Skin epidermis (tissue), 12 donors: Measurements from ENCODE around the gene PXK.
A peak's percentile ranks its signal among the peaks of the same experiment; 100 is the strongest.

Experiments
- H3K27ac ChIP-seq, 21 experiments: fragments of 200-600 bp; sonication (generic) in 11 of 21; one replicate each; pipeline ENCODE4 v1.5.0; 2020; ENCODE audit warnings: mild to moderate bottlenecking in 3 of 21, inconsistent platforms in 2 of 21, moderate library complexity in 2 of 21
- H3K4me3 ChIP-seq, 7 experiments: fragments of 200-600 bp; sonication (generic) in 2 of 7; one replicate each; pipeline ENCODE4 v1.5.0; 2020; ENCODE audit warnings: inconsistent platforms in 2 of 7, mild to moderate bottlenecking in 2 of 7, moderate library complexity in 1 of 7

The PXK gene

DNA sequence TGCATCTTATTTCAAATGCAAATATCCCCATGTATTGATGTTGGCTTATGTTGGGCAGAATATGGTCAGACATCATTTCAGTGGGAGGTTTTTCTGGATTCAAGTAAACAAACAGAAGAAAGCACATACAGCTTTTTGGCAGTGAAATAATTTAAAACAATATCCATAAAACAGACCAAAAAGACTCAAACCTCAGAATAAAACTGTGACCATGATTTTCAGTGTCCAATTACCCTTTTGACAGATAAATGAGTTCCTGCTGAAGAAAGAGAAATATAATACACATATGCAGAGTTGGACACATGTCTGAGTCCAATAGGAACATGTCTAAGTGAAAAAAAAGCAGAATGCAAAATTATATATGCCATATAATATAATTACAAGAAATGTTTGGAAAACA, 39.1 kb downstream of the PXK start:
- Histone ChIP-seq H3K27ac (no peak overlapping the region), H3K4me3 (no peak overlapping the region)

DNA sequence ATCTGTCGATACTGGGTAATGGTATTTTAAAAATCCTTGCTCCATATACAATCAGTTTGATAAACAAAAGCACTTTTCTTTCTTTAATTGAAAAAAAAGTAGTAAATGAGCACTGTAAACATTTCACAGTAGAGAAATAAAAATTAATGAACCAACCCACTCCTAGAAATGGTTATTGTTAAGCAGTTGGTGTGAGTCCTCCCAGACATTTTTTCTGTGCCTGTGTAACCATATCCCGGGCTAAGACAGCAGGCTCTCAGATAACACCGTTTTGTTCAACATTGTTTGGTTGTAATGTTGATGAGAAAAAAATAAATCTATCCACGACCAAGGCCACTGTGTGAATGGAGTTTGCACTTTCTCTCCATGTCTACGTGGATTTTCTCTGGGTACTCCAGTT, 42.6 kb downstream of the PXK start:
- H3K27ac ChIP-seq, result no peak overlapping the region
- no peak overlapping the region for H3K4me3 ChIP-seq

DNA sequence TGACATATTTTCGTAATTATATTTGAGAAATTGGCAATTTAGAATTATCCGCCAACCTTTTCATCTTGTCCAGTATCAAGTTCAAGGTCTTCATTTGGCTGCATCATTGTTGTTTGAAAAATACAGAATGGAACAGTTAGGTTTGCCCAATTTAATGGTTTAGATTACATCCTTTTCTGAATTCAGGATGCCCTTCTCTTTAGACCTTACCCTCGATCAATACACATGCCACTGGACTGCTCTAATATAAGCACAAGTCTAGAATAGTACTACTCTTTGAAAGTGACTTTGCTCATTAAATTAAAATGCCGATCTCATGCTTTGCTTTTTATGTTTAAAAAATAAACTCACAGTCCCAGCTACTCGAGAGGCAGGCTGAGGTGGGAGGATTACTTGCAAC, 44.5 kb downstream of the PXK start:
- Histone ChIP-seq H3K4me3 (no peak overlapping the region), H3K27ac (no peak overlapping the region)

DNA sequence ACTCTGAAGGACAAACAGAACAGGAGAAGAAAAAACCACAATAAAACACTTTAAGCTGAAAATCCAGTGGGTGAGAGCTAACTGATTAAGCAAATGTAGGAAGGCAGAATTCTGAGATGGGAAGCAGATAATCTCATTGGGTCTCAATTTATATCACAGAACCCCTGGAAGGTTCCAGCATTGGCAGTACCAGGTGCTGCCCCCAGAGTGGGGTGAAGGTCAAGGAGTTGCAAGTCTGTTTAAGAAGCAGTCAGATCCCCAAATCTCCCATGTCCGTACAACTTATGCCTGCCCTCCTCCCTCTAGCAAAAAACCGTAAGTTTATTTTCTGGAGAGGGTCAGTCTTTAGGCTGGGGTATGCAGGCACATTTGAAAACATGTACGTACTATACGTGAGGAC, 45.1 kb downstream of the PXK start:
- Histone ChIP-seq H3K4me3 (no peak overlapping the region), H3K27ac (no peak overlapping the region)

DNA sequence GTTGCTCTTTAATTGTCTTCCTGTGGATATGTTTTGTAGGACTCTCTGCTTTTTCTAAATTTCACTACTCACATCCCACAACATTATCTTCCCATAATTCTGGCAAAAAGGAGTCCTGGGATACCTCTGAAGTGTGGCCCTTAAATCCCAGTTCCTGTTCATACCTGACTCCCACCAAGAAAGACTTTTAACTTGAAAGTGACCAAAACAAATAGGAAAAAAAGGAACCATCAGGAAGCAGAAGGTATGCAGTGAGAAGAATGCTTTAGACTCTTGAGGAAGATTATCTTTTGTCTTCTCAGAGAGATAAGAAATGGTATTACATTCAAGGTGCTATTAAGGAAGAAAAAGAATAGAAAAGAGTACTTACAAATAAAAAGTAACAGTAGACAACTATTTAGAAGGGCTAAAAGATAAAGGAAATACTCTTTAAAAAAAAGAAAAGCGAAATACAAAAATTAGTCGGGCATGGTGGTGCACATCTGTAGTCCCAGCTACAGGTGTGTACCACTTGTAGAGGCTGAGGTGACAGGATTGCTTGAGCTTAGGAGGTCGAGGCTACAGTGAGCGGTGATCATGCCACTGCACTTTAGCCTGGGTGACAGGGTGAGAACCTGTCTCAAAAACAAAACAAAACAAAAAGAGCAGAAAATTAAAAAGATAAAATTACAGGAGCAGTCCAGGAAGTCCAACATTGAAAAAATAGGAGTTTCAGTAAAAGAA, 46.8 kb downstream of the PXK start:
- Histone ChIP-seq H3K4me3 (no peak overlapping the region), H3K27ac (no peak overlapping the region)

DNA sequence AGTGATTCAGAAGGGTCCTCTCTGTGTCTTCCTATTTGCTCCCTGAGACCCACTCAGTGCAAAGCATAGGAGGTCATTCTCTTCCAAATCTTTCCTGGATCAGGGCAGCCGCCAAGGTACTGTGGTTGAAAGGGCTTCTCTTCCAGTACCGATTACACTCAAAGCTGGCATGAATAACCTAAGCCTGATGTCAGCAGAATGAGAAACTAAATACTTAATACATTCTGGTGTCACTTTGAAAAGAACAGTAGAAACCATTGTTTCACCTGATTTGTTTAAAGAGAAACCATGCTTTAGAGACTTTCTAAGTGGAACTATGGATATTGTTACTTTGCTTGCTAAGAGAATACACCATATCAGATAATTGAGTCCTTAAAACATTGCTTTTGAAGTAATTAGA, 50.8 kb downstream of the PXK start:
- peak overlapping the region in 12 of 21 experiments; percentile 4 to 63 (median 35) for H3K27ac ChIP-seq

DNA sequence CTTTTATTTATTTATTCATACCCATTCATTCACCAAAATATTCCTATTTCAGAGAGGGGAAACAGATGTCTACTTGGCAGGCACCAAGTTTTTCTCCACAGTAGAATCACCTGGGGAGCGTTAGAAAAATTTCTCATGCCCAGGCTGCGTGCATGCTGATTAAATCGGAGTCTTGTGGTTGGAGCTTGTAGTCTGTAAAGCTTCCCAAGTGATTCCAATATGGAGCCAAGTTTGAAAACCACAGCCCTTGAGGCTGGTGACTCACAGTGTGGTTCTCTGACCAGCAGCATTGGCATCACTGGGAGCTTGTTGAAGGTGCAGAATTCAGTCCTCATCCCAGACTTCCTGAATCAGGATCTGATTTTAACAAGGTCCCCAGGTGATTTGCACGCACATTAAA, 51.2 kb downstream of the PXK start:
- H3K27ac ChIP-seq, result peak overlapping the region in 15 of 21 experiments; percentile 18 to 84 (median 58)
- H3K4me3 ChIP-seq, result no peak overlapping the region

More for the DNA sequence above, 50.8 kb downstream of the PXK start:
- H3K4me3 ChIP-seq, result no peak overlapping the region

DNA sequence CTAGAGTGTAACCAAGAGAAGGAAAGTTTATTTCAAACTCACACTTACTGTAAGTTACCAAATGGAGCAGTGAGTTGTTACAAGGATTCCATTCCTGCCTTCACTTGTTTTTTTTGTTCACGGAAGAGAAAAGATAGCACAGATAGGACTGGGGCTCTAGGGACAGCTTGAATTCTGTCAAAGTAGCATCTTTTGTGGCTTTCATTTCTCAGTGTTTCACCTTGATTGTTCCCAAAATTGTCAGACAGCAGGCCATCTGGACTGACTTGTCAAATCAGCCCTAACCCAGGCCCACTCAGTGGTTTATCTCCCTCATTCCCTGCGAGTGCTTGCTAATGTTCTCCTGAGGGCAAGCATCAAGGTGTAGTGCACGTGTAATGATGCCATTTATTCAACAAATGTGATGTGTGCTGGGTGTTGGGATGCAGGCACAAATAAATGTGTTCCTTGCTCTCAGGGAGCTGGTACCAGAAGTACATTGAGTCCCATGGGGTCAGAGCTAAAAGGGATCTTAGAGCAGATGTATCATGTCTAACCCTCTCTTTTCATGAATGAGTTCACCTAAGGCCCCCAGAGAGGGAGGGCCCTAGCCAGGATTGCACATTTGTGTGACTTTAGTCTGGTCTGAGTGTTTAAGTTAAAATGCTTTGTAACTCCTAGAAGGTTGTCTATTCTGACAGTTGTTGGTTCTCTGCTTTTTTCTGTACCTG, 51.8 kb downstream of the PXK start:
- Histone ChIP-seq H3K27ac (peak overlapping the region in 17 of 21 experiments; percentile 9 to 84 (median 62)), H3K4me3 (no peak overlapping the region)

DNA sequence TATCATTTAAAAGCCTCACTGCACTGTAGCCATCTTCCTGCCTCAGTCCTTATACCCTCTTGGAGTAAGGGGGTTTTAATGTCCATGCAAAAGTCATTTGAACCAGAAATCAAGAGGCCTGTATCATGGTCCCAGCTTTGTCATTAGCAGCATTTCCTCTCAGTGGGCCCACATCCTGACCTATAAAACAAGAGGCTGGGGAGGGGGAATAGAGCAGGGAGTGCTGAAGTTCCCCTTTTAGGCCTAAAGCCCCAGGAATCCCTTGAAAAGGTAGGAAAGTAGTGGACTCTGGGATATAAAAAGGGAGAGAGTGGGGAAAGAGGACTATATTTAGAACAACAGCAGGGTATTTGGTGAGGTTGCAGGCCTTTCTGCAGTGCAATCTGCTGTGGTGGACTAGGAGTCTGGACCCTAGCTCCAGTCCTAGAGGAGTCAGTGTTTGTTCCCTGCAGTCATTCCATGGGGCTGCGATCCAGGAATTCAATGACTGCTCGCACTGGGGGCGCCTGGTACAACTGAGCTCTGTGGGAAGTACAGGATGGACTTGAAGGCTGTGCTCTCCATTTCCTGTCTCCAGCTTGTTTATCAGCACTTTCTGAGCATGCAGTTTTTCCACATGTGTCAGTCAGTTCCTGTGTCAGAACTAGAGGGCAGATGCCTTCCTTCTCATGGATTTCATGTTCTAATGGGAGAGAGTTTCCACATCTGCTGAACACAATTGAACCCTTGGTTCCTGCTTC, 54.1 kb downstream of the PXK start:
- Histone ChIP-seq H3K27ac (peak overlapping the region in 18 of 21 experiments; percentile 10 to 81 (median 61)), H3K4me3 (no peak overlapping the region)

DNA sequence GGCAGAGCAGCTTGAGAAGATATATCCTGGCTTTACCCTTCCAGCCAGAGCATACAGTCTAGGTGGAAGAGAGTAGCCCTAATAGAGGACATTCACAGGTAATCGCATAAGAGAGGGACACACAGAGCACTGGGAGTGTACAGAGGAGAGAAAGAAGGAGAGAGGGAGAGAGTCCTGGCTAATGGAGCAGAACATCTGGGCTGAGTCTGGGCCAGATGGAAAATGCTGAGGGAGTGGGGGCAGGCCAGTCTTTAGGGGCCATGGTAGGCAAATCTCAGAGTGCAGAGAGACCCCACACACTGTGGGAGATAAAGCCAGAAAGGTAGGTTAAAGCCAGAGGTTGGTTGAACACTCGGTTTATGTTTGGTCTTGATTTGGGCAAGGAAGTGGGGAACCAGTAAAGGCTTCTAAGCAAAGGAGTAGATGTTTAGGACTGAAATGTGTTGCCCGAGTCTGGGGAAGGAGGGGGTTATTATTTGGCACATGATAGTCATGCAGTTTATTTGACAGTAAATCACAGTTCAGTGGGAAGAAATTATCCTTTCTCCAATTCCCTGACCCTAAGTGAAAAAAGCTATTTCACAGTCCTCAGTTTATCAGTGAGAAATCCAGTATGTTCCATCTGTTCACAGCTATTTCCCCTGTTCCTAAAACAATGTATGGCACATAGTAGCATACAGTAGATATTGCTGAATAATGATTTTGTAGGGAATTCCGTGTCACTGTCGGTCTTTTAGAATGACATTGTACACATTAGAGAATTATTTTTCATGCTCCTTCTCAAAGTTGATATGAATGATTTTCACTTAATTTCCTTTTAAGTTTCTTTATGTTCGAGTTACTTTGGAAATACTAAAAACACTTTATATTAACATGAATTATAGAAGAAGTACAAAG, 55.2 kb downstream of the PXK start:
- Histone ChIP-seq H3K27ac (peak overlapping the region in 20 of 21 experiments; percentile 10 to 81 (median 59)), H3K4me3 (no peak overlapping the region)

DNA sequence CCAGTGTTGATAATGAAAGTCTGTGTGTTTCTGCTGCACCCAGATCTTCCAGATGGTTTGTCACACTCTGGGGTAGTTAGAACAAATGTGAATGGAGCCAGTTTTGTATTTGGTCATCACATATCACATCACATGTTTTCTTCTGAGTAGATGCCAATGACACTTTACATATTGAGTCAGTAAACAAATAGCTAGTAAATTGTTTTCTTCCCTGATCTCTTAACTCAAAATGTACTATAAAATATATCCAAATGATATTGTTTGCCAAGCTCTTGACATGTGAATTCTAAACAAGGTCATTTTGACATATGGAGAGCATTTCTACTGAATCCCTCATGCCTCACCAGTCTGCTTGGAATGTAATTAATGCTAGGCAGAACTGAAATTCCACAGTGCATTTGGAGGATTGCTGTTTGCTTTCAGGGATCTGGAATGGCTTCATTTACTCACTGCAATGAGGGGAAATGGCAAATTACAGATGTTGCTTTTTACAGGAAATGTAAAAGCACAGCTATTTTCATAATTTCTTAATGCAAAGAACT, 55.9 kb downstream of the PXK start:
- Histone ChIP-seq H3K4me3 (no peak overlapping the region), H3K27ac (peak overlapping the region in 11 of 21 experiments; percentile 2 to 81 (median 66))

DNA sequence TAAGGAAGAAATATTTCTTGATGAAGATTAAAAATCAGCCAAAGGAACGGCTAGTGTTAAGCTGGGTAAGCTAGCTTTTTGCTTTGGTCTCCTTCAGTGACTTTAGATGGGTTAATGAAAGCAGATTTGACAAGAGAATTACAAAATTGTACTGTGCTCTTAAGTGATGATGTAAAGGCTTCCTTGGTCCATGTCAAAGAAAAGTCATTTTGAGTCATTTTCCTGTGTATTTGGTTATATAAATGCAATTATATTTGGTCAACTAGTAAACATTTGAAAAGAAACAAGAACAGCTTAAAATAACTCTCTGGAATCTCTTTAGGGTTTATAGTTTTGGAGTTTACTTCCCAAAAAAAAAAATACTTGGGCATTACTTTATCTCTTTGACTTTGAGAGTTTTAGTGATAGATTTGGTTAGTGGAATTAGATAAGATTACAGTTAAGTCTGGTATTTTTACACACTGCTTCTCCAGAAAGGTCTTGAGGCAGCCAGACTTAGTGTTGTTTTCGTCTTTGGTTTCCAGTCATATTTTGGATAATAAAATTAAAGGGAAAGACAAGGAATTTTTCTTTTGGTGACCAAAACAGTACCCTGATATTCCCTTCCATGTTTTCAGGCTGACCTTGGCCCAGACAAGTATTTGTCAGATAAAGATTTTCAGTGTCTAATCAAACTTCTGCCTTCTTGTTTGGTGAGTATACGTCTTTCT, 58.6 kb downstream of the PXK start:
- H3K4me3 ChIP-seq, result no peak overlapping the region
- peak overlapping the region in 7 of 21 experiments; percentile 5 to 71 (median 29) for H3K27ac ChIP-seq

DNA sequence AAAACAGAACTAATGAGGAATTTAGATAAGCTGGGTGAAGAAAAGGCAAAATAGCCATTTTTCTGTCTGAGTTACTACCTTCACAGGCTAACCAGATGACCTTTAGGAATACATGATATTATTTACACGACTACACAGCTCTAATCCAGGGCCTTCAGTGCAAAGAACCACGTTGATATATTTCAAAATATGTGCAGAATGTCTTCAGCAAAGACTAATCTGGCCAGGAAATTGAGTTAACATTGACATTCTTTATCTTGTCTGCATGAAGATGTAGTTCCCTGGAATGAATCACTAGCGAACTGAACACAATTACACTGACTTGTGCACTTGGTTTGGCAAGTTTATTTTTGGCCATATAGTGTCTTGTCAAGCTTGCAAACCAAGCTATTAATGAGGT, 59.5 kb downstream of the PXK start:
- Histone ChIP-seq H3K4me3 (no peak overlapping the region), H3K27ac (peak overlapping the region in 5 of 21 experiments; percentile 5 to 71 (median 29))

DNA sequence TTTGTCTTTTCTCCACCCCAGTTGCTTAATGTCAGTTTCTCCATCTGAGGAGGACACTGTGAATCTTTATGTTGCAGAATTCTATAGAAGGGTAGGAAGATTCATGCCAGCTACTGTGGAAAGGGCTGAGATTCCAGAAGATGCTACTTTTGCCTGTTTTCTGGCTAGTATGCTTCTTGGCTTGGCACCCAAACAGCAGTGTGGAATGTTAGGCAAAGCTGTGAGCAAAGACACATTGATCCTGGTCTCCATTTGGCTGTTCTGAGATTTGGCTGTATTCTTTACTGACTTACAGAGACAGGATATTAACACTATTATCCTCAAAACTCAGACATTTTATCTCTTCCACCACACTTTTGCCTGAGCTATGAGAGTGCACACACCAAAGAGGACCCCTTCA, 61.6 kb downstream of the PXK start:
- Histone ChIP-seq H3K4me3 (no peak overlapping the region), H3K27ac (no peak overlapping the region)

DNA sequence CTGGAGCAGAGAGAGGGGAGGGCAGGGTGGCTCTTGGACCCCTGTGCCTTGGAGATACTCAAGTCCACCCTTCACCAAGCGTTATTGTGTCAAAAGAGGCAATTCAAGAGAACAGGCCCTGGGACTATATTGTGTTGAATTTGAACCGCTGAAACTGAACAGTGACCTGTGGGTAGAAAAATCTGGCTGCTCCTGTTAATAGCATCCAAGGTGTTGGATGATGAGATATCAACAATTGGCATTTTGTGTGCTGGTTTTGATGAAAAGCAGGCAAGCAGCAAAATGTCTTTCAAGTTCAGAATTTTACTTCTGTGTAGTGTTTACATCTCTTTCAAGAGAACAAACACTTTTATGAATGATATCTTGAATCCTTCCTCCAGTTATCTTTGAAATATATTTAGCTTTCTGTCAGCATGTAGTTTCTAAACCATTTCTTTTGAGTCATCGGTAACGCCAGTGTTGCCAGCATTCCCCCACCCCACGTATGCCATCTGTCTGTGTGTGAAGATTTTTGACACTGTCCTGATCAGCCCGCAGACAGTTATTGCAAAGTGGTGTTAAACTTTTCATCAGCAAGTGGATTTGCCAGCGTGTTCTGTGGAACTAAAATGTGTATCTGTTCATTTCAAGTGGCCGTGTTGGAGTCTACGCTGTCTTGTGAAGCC, 66.1 kb downstream of the PXK start:
- H3K27ac ChIP-seq, result no peak overlapping the region

DNA sequence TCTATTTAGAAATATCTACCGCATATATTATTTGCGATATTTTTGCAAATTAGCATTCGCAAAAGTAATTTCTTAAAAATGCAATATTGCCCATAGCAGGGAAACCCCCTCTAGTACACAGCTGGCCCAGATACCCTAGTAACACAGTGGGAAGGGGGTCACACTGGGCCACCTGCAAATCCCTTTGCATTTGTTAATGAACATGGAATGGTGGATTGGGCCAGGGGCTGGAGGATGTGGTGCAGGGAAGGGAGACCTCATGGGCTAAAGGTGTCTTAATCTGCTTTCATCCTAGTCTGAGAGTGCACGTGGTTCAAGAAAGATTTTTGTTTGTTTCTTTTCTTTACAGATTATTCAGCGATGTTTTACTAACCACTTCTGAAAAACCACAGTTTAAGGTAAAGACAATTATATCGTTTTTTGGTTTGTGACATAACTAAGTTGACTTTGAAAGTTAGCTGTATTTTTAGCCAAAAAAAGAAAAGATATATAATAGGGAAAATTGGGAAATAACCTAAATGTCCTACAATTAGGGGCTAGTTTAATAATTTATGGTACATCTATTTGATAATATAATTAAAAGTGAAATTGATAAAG, 70.9 kb downstream of the PXK start:
- Histone ChIP-seq H3K4me3 (no peak overlapping the region), H3K27ac (no peak overlapping the region)

More for the DNA sequence above, 66.1 kb downstream of the PXK start:
- H3K4me3 ChIP-seq, result no peak overlapping the region

DNA sequence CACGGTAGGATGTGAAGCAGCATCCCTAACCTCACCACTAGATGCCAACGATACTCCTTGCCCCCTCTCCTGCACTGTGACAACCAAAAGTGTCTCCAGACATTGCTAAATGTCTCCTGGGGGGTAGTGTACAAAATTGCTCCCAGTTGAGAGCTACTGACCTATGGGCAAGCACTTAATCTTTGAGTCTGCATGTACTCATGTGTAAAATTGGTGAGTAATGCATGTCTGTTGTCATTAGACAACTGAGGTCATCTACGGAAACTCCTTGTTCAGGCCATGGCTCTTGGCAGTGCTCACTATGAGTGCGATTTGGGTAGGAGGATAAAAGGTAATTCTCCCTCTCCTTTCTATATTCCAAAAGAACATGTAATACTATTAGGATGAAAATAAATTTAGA, 71.7 kb downstream of the PXK start:
- H3K4me3 ChIP-seq, result no peak overlapping the region
- no peak overlapping the region for H3K27ac ChIP-seq

DNA sequence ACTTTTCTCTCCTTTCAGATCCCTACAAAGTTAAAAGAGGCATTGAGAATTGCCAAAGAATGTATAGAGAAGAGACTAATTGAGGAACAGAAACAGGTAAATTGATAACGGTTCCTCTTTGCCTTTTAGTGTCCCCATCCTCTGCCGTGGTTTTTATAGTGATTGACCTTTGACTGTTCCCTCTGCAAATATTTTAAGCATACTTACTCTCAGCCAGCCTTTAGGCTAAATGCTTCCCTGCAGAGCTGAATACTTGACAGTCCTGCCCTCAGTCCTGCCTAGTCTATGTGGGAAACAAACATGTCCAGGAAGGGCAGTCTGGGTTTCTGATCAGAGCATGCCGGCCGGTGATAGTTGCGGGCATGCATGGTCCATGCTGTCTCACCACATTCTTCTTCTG, 76.2 kb downstream of the PXK start:
- Histone ChIP-seq H3K27ac (no peak overlapping the region), H3K4me3 (no peak overlapping the region)
